NCI-H128 (cell line): Measurements from ENCODE around the gene HIP1.
"Not testable (repeated sequence)": the region's sequence is repeated elsewhere in the genome, so short reads cannot be mapped to it uniquely, and the experiment has no call there.

Experiments used
- DNase-seq: peaks from one replicate; lab custom pipeline; 2025; ENCODE audit not compliant: unreplicated experiment; lab: John Stamatoyannopoulos, UW

HIP1 gene

GRCh38 chr7:75534727-75535307 is 203.9 kb downstream of the HIP1 start:
- no peak for DNase-seq

GRCh38 chr7:75533926-75534325 is 204.8 kb downstream of the HIP1 start:
- no peak for DNase-seq

- DNase-seq = no peak
These were observed 206.1 kb downstream of the HIP1 start for GRCh38 chr7:75532639-75533038.

GRCh38 chr7:75531359-75531821 is 207.4 kb downstream of the HIP1 start:
- DNase-seq = no peak

GRCh38 chr7:75527224-75527722 is 211.5 kb downstream of the HIP1 start:
- not testable (repeated sequence) for DNase-seq

- not testable (repeated sequence) for DNase-seq
These were observed 217.0 kb downstream of the HIP1 start for GRCh38 chr7:75521727-75522126.

GRCh38 chr7:75518842-75519241 is 219.9 kb downstream of the HIP1 start:
- not testable (repeated sequence) for DNase-seq

GRCh38 chr7:75509033-75509432 is 229.7 kb downstream of the HIP1 start:
- DNase-seq = not testable (repeated sequence)

- not testable (repeated sequence) for DNase-seq
These were observed 246.7 kb downstream of the HIP1 start, which contains the start of gene SPDYE5 for GRCh38 chr7:75492020-75492419. TSS of gene SPDYE5 (plus strand) at chr7:75492320. CDS start at chr7:75494048, 1,728 bp downstream.

GRCh38 chr7:75485979-75486643 is 252.6 kb downstream of the HIP1 start, which contains the start of gene POM121C:
TSS of gene POM121C (minus strand) at chr7:75486299. CDS start at chr7:75441496, 44,803 bp downstream.
- peak; percentile 68 for DNase-seq

GRCh38 chr7:75485355-75485978 is 253.3 kb downstream of the HIP1 start:
- not testable (repeated sequence) for DNase-seq
